Activated CD8-positive, alpha-beta memory T cell treated with anti-CD3 and anti-CD28 coated beads for 36 hours (primary cell): ENCODE measurements around the gene BCL7B. TPM values are rescaled to one million over a fixed set of nuclear protein-coding genes. Genes with fewer than 3 reads are reported as not detected.
"Not testable (repeated sequence)": the region's sequence is repeated elsewhere in the genome, so short reads cannot be mapped to it uniquely, and the experiment has no call there.

Source experiments
- CTCF ChIA-PET: fragments of 350-600 bp; sonication (Branson Sonifier 250); formaldehyde crosslinking; loops from one replicate; lab custom pipeline; 2021; ENCODE audit warnings: antibody characterized with exemption; lab: Charles Lee
- POLR2A ChIA-PET: fragments of 350-600 bp; sonication (Branson Sonifier 250); formaldehyde crosslinking; loops from one replicate; lab custom pipeline; 2021; ENCODE audit warnings: antibody characterized with exemption; lab: Charles Lee
- total RNA-seq, 2 experiments: library from RNA; stranded (reverse); gene quantifications; one replicate each; pipeline ENCODE4 v1.2.3, GENCODE V29; 2021

The BCL7B gene
- total RNA-seq, 2 experiments from 2014 or later, result 68.7 to 71.4 TPM

DNA sequence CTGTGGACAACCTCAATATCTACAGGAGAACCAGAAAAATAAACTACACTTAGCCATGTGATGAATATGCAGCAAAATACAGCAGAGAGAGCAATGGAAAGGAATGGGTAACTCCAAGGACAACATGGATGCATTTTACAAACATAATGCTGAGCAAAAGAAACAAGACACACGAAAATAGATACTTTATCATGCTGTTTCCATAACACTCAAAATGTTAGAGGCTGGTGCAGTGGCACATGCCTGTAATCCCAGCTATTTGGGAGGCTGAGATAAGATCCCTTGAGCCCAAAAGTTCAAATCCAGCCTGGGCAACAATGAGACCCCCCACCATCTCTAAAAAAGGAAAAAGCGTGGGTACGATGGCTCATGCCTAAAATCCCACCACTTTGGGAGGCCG lies 8.3 kb downstream of the BCL7B start:
- POLR2A ChIA-PET, result no interaction called here
- CTCF ChIA-PET, result no interaction called here

DNA sequence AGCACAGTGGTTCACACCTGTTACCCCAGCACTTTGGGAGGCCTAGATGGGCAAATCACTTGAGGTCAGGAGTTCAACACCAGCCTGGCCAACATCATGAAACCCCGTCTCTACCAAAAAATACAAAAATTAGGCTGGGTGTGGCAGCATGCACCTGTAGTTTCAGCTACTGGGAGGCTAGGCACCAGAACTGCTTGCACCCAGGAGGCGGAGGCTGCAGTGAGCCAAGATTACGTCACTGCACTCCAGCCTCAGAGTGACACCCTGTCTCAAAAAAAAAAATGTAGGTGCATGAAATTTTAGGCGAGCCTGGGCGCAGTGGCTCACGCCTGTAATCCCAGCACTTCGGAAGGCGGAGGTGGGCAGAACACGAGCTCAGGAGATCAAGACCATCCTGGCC lies 9.6 kb downstream of the BCL7B start:
- ChIA-PET CTCF (interaction anchor here (1.2 to 1.5 kb wide), 2 partner anchors 22 to 96 kb away, joined by 3 to 4 read pairs; no protein-coding TSS in a partner anchor), POLR2A (no interaction called here)

GRCh38 chr7:73544678-73545077 lies 12.8 kb downstream of the BCL7B start:
- ChIA-PET POLR2A (no interaction called here), CTCF (interaction anchor here (0.5 kb wide), 1 partner anchor 624 kb away, joined by 3 read pairs; no protein-coding TSS in a partner anchor)

DNA sequence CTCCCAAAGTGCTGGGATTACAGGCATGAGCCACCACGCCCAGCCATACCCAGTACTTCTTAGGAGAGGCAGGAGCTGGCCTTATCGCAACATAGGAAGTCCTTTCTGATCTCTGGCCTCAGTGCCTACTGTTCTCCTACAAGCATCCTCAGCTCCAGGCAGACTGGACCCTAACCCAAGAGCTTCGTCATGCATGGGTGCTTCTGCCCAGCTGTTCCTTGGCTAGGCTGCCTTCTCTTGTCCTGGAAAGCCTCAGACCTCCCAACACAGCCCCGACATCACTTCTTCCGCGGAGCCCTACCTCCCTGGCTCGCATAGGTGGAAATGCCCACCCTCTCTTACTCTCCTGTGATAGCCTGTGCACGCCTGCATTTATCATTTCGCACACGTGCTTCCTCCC lies 15.8 kb downstream of the BCL7B start:
- CTCF ChIA-PET, result no interaction called here
- POLR2A ChIA-PET, result no interaction called here

DNA sequence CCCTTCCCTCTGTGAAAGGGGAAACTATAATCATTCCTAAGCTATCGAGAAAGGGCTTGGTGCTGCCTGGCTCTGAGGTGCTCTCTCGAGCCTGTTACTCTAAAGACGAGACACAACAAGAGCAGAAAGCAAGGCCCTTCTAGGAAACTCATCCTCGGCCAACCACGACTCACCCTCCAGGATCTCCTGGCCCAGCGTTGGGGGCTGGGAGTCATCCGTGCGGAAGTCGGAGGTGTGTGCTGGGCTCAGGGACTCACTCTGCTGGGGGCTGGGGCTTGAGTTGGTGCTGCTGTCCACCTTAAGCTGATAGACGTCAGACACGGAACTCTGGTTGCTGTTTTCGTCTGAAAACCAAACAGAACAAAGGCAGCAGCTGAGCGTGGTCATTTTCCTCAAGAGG lies 17.8 kb downstream of the BCL7B start:
- POLR2A ChIA-PET, result no interaction called here
- CTCF ChIA-PET, result no interaction called here

DNA sequence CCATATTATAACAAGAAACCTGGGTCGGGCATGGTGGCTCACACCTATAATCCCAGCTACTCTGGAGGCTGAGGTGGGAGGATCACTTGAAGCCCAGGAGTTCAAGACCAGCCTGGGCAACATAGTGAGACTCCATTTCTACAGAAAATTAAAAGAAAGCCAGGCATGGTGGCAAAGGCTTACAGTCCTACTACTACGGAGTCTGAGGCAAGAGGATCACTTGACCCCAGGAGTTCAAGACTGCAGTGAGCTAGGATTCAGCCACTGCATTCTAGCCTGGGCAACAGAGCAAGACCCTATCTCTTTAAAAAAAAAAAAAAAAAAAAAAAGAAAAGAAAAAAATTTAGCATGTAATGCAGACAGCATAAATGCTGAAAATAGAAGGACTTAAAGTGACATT lies 19.0 kb downstream of the BCL7B start:
- POLR2A ChIA-PET, result interaction anchor here (0.7 to 1.0 kb wide), 2 partner anchors 13 to 175 kb away, joined by 3 to 8 read pairs; no protein-coding TSS in a partner anchor
- CTCF ChIA-PET, result not testable (repeated sequence)

- ChIA-PET POLR2A (no interaction called here), CTCF (no interaction called here)
These were observed 20.4 kb downstream of the BCL7B start for GRCh38 chr7:73537051-73537450.

DNA sequence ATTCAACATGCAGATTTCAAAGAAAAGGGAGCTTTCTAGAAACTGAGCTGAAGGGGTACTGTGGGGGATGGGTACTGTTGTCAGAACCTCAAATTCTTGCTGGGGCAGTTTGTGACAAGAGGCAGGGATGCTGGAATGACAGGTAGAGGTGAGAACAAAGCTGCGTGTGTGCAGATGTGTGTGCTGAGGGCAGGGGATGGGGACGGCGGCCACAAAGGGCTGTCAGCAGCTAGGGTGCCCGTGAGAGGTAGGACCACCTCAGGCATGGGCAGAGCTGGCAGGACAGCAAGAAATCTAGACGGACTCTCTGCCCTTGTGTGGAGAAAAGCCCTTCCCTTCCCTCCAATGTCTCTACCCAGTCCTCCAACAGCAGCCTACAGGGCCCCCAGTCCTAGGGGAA lies 21.0 kb downstream of the BCL7B start:
- ChIA-PET CTCF (no interaction called here), POLR2A (no interaction called here)

GRCh38 chr7:73535918-73536317 lies 21.6 kb downstream of the BCL7B start:
- POLR2A ChIA-PET, CTCF ChIA-PET: not testable (repeated sequence)

DNA sequence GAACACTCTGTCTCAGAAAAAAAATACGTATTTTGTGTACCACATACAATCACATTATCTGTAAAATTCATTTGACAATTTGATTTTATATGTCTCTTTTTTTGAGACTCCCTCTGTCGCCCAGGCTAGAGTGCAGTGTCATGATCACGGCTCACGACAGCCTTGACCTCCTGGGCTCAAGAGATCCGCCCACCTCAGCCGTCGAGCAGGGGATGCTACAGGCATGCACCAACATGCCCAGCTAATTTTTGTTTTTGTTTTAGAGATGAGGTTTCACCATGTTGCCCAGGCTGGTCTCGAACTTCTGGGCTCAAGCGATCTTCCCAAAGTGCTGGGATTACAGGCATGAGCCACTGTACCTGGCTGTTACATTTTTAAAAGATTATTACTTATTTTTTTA lies 23.7 kb downstream of the BCL7B start:
- ChIA-PET POLR2A (no interaction called here), CTCF (no interaction called here)

DNA sequence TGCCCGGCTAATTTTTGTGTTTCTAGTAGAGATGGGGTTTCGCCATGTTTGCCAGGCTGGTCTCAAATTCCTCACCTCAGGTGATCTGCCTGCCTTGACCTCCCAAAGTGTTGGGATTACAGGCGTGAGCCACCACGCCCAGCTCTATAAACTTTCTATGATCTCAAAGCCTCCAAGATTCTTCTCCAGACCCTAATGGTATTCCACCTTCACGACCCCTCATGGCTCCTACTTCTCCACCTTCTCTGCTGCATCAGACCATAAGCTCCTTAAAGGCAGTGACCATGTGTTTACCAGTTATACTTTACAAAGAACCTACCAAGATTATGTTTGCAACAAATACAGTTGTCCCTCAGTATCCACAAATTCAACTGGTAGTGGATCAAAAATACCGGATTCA lies 25.3 kb downstream of the BCL7B start:
- POLR2A ChIA-PET, result no interaction called here
- CTCF ChIA-PET, result no interaction called here

- ChIA-PET CTCF (no interaction called here), POLR2A (no interaction called here)
These were observed 26.7 kb downstream of the BCL7B start for GRCh38 chr7:73530800-73531199.

DNA sequence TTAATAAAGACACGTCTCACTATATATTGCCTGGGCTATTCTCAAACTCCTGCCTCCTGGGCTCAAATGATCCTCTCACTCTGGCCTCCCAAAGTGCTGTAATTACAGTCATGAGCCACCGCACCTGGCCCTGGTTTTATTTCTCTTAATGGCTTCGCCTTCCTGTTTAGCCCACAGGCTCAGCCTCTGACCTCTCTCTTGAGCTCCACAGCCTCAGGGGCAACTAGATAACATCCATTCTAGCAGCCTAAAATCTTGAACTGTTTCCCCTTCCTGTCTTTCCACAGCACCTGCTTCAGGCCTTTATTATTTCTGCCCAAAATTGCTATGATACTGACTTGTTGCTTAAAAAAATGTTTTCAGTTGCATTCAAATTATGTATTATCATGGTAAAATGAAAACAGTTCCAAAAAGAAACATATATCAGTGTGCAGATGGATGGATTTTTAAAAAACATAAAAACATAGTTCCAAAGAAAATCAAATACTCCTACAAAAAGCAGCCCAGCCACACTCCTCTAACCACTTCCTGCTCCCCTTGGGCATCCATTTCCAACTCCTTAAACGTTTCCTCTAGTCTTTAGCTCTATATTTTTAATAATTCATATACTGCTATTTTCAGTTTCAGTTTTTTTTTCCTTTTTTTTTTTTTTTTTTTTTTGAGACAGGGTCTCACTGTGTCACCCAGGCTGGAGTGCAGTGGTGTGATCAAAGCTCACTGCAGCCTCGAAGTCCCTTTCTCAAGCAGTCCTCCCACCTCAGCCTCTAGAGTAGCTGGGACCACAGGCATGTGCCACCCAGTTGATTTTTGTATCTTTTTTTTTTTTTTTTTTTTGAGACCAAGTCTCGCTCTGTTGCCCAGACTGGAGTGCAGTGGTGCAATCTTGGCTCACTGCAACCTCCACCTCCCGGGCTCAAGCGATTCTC lies 30.3 kb downstream of the BCL7B start:
- ChIA-PET CTCF (interaction anchor here (0.7 to 1.9 kb wide), 2 partner anchors 20 to 166 kb away, joined by 3 to 4 read pairs; no protein-coding TSS in a partner anchor), POLR2A (interaction anchor here (0.6 kb wide), 2 partner anchors 29 to 30 kb away, joined by 4 to 5 read pairs; no protein-coding TSS in a partner anchor)

DNA sequence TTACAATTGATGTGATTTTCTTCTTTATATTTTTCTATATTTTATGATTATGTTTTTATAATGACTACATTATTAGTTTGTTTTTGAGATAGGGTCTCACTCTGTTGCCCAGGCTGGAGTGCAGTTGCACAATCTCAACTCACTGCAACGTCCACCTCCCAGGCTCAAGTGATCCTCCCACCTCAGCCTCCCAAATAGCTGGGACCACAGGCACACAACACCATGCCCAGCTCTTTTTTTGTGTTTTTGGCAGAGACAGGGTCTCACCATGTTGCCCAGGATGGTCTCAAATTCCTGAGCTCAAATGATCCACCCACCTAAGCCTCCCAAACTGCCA lies 31.4 kb downstream of the BCL7B start:
- POLR2A ChIA-PET, result not testable (repeated sequence)
- CTCF ChIA-PET, result interaction anchor here (0.9 to 1.9 kb wide), 2 partner anchors 21 to 142 kb away, joined by 4 read pairs; partner anchors contain the start of gene VPS37D

- CTCF ChIA-PET, result interaction anchor here (1.0 to 1.2 kb wide), 2 partner anchors 37 to 212 kb away, joined by 3 read pairs; no protein-coding TSS in a partner anchor
- POLR2A ChIA-PET, result interaction anchor here (0.5 to 2.0 kb wide), 9 partner anchors 11 to 1120 kb away, joined by 3 to 13 read pairs (median 5); partner anchors contain the start of genes ABHD11, BCL7B and TBL2
These were observed 35.2 kb downstream of the BCL7B start, which contains the start of gene BAZ1B for GRCh38 chr7:73522105-73522872. Gene BAZ1B (minus strand): TSS chr7:73522293. CDS start chr7:73521933, 360 bp downstream.

DNA sequence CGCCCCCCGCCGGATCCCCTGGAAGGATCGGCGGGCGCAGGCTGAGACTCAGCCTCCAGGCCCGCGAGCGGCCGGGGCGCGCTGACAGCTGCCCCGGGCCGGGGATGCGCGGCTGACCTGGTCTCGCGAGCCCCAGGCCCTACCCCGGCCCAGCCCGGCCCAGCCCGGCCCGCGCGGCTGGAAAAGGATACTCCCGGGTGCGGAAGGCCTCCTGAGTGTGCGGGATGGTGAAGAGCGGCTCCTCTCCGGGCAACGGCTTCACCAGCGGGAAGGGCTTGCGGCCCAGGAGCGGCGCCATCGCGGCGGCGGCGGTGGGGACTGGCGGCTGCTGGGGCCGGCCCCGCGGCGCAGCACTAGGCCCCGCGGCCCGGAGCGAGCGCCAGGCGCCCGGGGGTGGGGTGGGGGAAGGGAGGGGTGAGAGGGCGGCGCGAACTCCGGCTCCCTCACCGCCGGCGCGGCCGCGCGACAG lies 35.8 kb downstream of the BCL7B start:
- CTCF ChIA-PET, result no interaction called here

GRCh38 chr7:73520673-73521635 lies 36.5 kb downstream of the BCL7B start:
- POLR2A ChIA-PET, result interaction anchor here (0.6 to 1.8 kb wide), 6 partner anchors 34 to 213 kb away, joined by 3 to 10 read pairs (median 4); partner anchors contain the start of genes BCL7B and TBL2
- CTCF ChIA-PET, result interaction anchor here (1.2 kb wide), 1 partner anchor 36 kb away, joined by 3 read pairs; no protein-coding TSS in a partner anchor

More for the DNA sequence above, 35.8 kb downstream of the BCL7B start:
- POLR2A ChIA-PET, result interaction anchor here (1.0 to 2.0 kb wide), 6 partner anchors 35 to 213 kb away, joined by 3 to 13 read pairs (median 5); partner anchors contain the start of genes BCL7B and TBL2
